GM12878 (cell line): ENCODE results near the gene MS4A12. TPM values are rescaled to one million over a fixed set of nuclear protein-coding genes. Genes with fewer than 3 reads are reported as not detected.
A peak's percentile ranks its signal among the peaks of the same experiment; 100 is the strongest.

Experiments
- BACH1 ChIP-seq: fragments of 450-650 bp; IDR thresholded peaks from 2 replicates; pipeline ENCODE4 v1.6.1; 2017; ENCODE audit warnings: mild to moderate bottlenecking, borderline replicate concordance
- BCL11A ChIP-seq: IDR thresholded peaks from 2 replicates; pipeline ENCODE4 v1.6.1; 2011; ENCODE audit warnings: low read depth, low read length
- CBX5 ChIP-seq: sonication (generic); IDR thresholded peaks from 2 replicates; pipeline ENCODE4 v1.6.1; 2016; ENCODE audit warnings: low read depth, moderate library complexity, mild to moderate bottlenecking, inconsistent platforms
- CUX1 ChIP-seq: IDR thresholded peaks from 2 replicates; pipeline ENCODE4 v1.6.1; 2012; ENCODE audit warnings: improper control_type of control experiment, low read depth, low read length; ENCODE audit not compliant: insufficient replicate concordance
- E2F4 ChIP-seq: IDR thresholded peaks from 2 replicates; pipeline ENCODE4 v1.6.1; 2012; ENCODE audit warnings: low read depth, low read length, improper control_type of control experiment
- GABPA ChIP-seq: IDR thresholded peaks from 2 replicates; pipeline ENCODE4 v1.6.1; 2014; ENCODE audit warnings: antibody characterized with exemption, low read depth, mild to moderate bottlenecking, inconsistent platforms
- HSF1 ChIP-seq: fragments of 150-350 bp; IDR thresholded peaks from 2 replicates; pipeline ENCODE4 v1.6.1; 2014; ENCODE audit warnings: mild to moderate bottlenecking, low read depth, low read length
- IKZF2 ChIP-seq, 2 experiments: fragments of 450-650 bp; IDR thresholded peaks; 2 replicates each; pipeline ENCODE4 v1.6.1; 2017; ENCODE audit warnings: mild to moderate bottlenecking in 2 of 2, moderate library complexity in 2 of 2
- IRF4 ChIP-seq: IDR thresholded peaks from 2 replicates; pipeline ENCODE4 v1.6.1; 2011; ENCODE audit warnings: low read depth, low read length
- KLF5 ChIP-seq: fragments of 450-650 bp; IDR thresholded peaks from 2 replicates; pipeline ENCODE4 v1.6.1; 2014; ENCODE audit warnings: mild to moderate bottlenecking; ENCODE audit not compliant: partially characterized antibody
- MAX ChIP-seq: IDR thresholded peaks from 2 replicates; pipeline ENCODE4 v1.6.1; 2012; ENCODE audit warnings: low read depth, low read length, improper control_type of control experiment
- NR2C1 ChIP-seq: fragments of 450-650 bp; IDR thresholded peaks from 2 replicates; pipeline ENCODE4 v1.6.1; 2017; ENCODE audit warnings: antibody characterized with exemption, mild to moderate bottlenecking, moderate library complexity
- PKNOX1 ChIP-seq: fragments of 450-650 bp; IDR thresholded peaks from 2 replicates; pipeline ENCODE4 v1.6.1; 2016; ENCODE audit warnings: mild to moderate bottlenecking
- RAD21 ChIP-seq: IDR thresholded peaks from 2 replicates; pipeline ENCODE4 v1.6.1; 2011; ENCODE audit warnings: mild to moderate bottlenecking, low read depth, low read length, moderate library complexity; ENCODE audit not compliant: insufficient read depth
- REST ChIP-seq: IDR thresholded peaks from 2 replicates; pipeline ENCODE4 v1.6.1; 2012; ENCODE audit warnings: mild to moderate bottlenecking, low read depth, low read length
- RUNX3 ChIP-seq: IDR thresholded peaks from 2 replicates; pipeline ENCODE4 v1.6.1; 2012; ENCODE audit warnings: low read length, inconsistent platforms
- YY1 ChIP-seq: IDR thresholded peaks from 2 replicates; pipeline ENCODE4 v1.6.1; 2011; ENCODE audit warnings: low read depth, mild to moderate bottlenecking, low read length
- ZNF217 ChIP-seq: fragments of 450-650 bp; IDR thresholded peaks from 2 replicates; pipeline ENCODE4 v1.6.1; 2017; ENCODE audit warnings: antibody characterized with exemption, mild to moderate bottlenecking
- polyA plus RNA-seq, 11 experiments: library from polyadenylated mRNA; depleted of rRNA in 4 of 11; unstranded in 6 of 11; stranded (reverse) in 5 of 11; fragments of >200 nt; fragmentation: Nextera tagmentation in 4 of 11; fragmentation: Illumina TruSeq in 1 of 11; extraction: Ambion mirVana in 4 of 11; extraction: Trizol in 1 of 11; gene quantifications; 1 replicate in 1 of 11; 2 replicates in 10 of 11; pipeline versions ENCODE4 v1.2.1 to v1.2.3, GENCODE V29; 2011 to 2016; ENCODE audit warnings: inconsistent platforms in 2 of 11, missing spikeins in 2 of 11, low read depth in 1 of 11
- total RNA-seq, 4 experiments: library from RNA; depleted of rRNA in 3 of 4; stranded (reverse); fragments of >200 nt in 3 of 4; fragmentation: Illumina TruSeq in 1 of 4; extraction: Trizol in 1 of 4; gene quantifications; 2 replicates each; pipeline versions ENCODE4 v1.2.1 to v1.2.3, GENCODE V29; 2013 to 2021

MS4A12 gene
- total and polyA plus RNA-seq, 10 of the 15 experiments (the other 5 are each of a cell fraction or from before 2014, with no cell fraction given), result 0.05 TPM; not detected in 9

GRCh38 chr11:60477035-60477445 lies 15.5 kb upstream of the MS4A12 start (continued):
- TF ChIP-seq E2F4, result no peak
- 0 out of 2 replicates have a peak, but pooled peaks have one; percentile 36 for TF ChIP-seq IRF4
- no peak for TF ChIP-seq REST
- TF ChIP-seq CUX1, result no peak
- no peak for TF ChIP-seq ZNF217
- TF ChIP-seq KLF5, result no peak
- TF ChIP-seq PKNOX1, result peak; percentile 74
- no peak for TF ChIP-seq MAX
- TF ChIP-seq HSF1, result no peak
- 0 out of 2 replicates have a peak, but pooled peaks have one; percentile 27 for TF ChIP-seq YY1
- no peak for TF ChIP-seq NR2C1
- TF ChIP-seq RUNX3, result peak; percentile 67
- TF ChIP-seq GABPA, result peak; percentile 64; the same call in 1 of the 2 replicates
- peak; percentile 56; the same call in 1 of the 2 replicates for TF ChIP-seq BCL11A
- TF ChIP-seq IKZF2 (IDR thresholded peaks at IDR 0.05), result peak; percentile 33 to 38; a peak in 3 of 4 replicates
- no peak for TF ChIP-seq RAD21
- TF ChIP-seq BACH1, result no peak
- no peak for TF ChIP-seq CBX5
